ENCODE results near the gene ARHGEF10L.
"Not testable (repeated sequence)": the region's sequence is repeated elsewhere in the genome, so short reads cannot be mapped to it uniquely, and the experiment has no call there.

Gene ARHGEF10L

GRCh38 chr1:17616731-17617279 lies 77.3 kb downstream of the ARHGEF10L start:
- no peak for DNase-seq

GRCh38 chr1:17617787-17618557 lies 78.5 kb downstream of the ARHGEF10L start:
- DNase-seq, result no peak

- no peak for DNase-seq
Measured at GRCh38 chr1:17618558-17619247, 79.2 kb downstream of the ARHGEF10L start.

GRCh38 chr1:17620448-17620847 lies 81.0 kb downstream of the ARHGEF10L start:
- no peak for DNase-seq

- DNase-seq, result no peak
Measured at GRCh38 chr1:17621691-17622090, 82.2 kb downstream of the ARHGEF10L start.

- DNase-seq, result no peak
Measured at GRCh38 chr1:17622823-17623222, 83.3 kb downstream of the ARHGEF10L start.

GRCh38 chr1:17624611-17625233 lies 85.2 kb downstream of the ARHGEF10L start:
- DNase-seq, result no peak

- DNase-seq, result no peak
Measured at GRCh38 chr1:17627239-17628052, 87.9 kb downstream of the ARHGEF10L start.

GRCh38 chr1:17629046-17629445 lies 89.5 kb downstream of the ARHGEF10L start:
- not testable (repeated sequence) for DNase-seq

- no peak for DNase-seq
Measured at GRCh38 chr1:17629460-17629859, 90.0 kb downstream of the ARHGEF10L start.

- no peak for DNase-seq
Measured at GRCh38 chr1:17630048-17630830, 90.7 kb downstream of the ARHGEF10L start.

GRCh38 chr1:17630986-17631385 lies 91.5 kb downstream of the ARHGEF10L start:
- DNase-seq, result no peak

GRCh38 chr1:17631410-17631809 lies 91.9 kb downstream of the ARHGEF10L start:
- no peak for DNase-seq

- no peak for DNase-seq
Measured at GRCh38 chr1:17632106-17632505, 92.6 kb downstream of the ARHGEF10L start.

- no peak for DNase-seq
Measured at GRCh38 chr1:17632541-17633184, 93.2 kb downstream of the ARHGEF10L start.

- DNase-seq, result no peak
Measured at GRCh38 chr1:17633654-17634053, 94.2 kb downstream of the ARHGEF10L start.

GRCh38 chr1:17635276-17635675 lies 95.8 kb downstream of the ARHGEF10L start:
- DNase-seq, result no peak

- no peak for DNase-seq
Measured at GRCh38 chr1:17635811-17636210, 96.3 kb downstream of the ARHGEF10L start.

GRCh38 chr1:17636612-17637011 lies 97.1 kb downstream of the ARHGEF10L start:
- no peak for DNase-seq

GRCh38 chr1:17637055-17637454 lies 97.6 kb downstream of the ARHGEF10L start:
- DNase-seq, result no peak

GRCh38 chr1:17639703-17640340 lies 100.3 kb downstream of the ARHGEF10L start:
- DNase-seq, result no peak
